ENCODE results near the gene MKRN2OS. TPM values are rescaled to one million over a fixed set of nuclear protein-coding genes. Genes with fewer than 3 reads are reported as not detected.

The MKRN2OS gene
- total RNA-seq, 3 donors from 2014 or later: 1.0 to 3.6 TPM; not detected in 1

DNA sequence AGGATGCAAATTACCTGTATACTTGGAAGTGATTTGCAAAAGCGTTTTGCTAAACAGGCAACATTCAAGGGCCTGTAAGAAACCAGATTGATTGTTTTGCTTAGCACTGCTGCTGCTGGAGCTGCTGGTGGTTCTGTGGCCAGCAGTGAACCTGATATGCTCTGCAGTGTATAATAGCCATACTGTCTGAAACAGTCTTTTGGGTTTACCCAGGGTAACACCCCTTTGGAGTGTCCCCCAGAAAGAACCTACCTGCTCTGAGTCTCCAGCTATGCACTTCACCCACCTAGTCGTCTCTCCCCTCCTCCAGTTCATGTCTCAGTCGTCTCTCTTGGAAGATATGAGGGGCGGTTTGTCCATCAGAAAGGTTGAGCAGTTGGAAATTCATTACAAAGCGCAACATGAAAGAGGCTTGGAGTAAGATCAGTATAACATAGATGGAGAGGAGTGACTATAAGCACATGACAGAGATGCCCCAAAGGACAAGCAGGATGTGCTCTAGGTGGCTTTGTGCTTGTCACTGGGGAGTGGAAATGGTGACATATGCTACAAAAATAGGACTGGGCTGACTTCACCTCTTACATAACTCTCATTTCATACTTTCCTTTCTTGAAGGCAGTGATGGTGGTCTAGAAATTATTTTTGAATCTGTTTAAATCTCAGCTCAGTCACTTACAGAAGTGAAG lies 15.3 kb upstream of the MKRN2OS start:
- Histone ChIP-seq H3K4me3 (no peak overlapping the region), H3K36me3 (no peaks in the 10 kb centered on the region), H3K27me3 (no peaks in the 10 kb centered on the region), H3K4me1 (peaks cover 0 to 7% of the 10 kb centered on the region in 2 donors), H3K27ac (no peak overlapping the region), H3K9me3 (peaks cover 0 to under 1% of the 10 kb centered on the region in 2 donors)
- intact Hi-C loops (cut with DNase I; ENCODE audit: low total_unique reads): no loop called here
- no peak for DNase-seq (ENCODE audit: low spot score in 2 of 2)
- TF ChIP-seq POLR2AphosphoS5 (IDR thresholded peaks at IDR 0.05) (no peak), POLR2A (IDR thresholded peaks at IDR 0.05) (no peak)
- TF ChIP-seq, protein P1, sequence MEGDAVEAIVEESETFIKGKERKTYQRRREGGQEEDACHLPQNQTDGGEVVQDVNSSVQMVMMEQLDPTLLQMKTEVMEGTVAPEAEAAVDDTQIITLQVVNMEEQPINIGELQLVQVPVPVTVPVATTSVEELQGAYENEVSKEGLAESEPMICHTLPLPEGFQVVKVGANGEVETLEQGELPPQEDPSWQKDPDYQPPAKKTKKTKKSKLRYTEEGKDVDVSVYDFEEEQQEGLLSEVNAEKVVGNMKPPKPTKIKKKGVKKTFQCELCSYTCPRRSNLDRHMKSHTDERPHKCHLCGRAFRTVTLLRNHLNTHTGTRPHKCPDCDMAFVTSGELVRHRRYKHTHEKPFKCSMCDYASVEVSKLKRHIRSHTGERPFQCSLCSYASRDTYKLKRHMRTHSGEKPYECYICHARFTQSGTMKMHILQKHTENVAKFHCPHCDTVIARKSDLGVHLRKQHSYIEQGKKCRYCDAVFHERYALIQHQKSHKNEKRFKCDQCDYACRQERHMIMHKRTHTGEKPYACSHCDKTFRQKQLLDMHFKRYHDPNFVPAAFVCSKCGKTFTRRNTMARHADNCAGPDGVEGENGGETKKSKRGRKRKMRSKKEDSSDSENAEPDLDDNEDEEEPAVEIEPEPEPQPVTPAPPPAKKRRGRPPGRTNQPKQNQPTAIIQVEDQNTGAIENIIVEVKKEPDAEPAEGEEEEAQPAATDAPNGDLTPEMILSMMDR (IDR thresholded peaks at IDR 0.05): no peak

DNA sequence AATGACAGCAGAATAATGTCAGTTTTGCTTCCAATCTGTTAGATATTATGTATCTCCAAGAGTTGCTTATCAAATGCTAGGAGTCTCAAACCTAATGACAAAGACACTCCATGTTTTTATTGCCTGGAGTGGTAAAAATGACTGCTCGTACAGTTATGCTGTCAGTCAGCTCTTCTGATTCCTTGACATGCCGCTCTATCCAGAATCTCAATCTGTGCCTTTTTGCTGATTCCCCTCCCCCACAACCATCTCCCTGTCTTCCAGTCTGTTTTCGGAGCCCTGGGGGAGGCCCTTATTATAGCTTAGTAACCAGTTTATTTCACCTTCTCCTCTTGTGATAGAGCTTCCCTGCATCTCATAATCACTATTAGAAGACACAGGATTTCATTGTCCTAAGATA lies 14.2 kb upstream of the MKRN2OS start:
- Histone ChIP-seq H3K4me1 (peaks cover 0 to 7% of the 10 kb centered on the region in 2 donors), H3K27ac (no peak overlapping the region), H3K36me3 (no peaks in the 10 kb centered on the region), H3K4me3 (no peak overlapping the region), H3K27me3 (no peaks in the 10 kb centered on the region), H3K9me3 (no peaks in the 10 kb centered on the region)
- intact Hi-C loops (cut with DNase I; ENCODE audit: low total_unique reads): loop anchor here (5.0 kb wide), 1 partner anchor 278 kb away; no protein-coding TSS in a partner anchor
- no peak for TF ChIP-seq POLR2AphosphoS5 (IDR thresholded peaks at IDR 0.05)
- TF ChIP-seq, protein P1 (IDR thresholded peaks at IDR 0.05): no peak
- TF ChIP-seq POLR2A (IDR thresholded peaks at IDR 0.05): no peak
- no peak for DNase-seq (ENCODE audit: low spot score in 2 of 2)

DNA sequence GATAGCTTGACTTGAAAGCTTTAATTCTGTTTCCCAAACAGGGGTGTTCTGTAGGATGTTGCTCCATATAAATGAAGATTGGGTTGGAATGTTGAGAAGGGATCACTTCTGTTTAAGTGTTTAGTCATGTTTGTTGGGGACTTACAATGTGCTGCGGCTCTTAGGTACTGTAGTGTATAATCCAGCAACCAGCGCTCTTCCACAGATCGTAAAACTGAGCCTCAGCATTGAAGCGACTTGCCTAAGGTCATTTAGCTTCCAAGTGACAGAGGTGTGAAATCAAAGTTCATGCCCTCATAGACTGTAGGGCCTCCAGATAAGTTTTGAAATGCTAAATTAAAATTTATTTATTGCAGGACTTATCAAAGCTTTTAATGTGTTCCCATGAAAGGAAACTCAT lies 13.4 kb upstream of the MKRN2OS start:
- peaks cover 0 to 7% of the 10 kb centered on the region in 2 donors for H3K27me3 ChIP-seq

DNA sequence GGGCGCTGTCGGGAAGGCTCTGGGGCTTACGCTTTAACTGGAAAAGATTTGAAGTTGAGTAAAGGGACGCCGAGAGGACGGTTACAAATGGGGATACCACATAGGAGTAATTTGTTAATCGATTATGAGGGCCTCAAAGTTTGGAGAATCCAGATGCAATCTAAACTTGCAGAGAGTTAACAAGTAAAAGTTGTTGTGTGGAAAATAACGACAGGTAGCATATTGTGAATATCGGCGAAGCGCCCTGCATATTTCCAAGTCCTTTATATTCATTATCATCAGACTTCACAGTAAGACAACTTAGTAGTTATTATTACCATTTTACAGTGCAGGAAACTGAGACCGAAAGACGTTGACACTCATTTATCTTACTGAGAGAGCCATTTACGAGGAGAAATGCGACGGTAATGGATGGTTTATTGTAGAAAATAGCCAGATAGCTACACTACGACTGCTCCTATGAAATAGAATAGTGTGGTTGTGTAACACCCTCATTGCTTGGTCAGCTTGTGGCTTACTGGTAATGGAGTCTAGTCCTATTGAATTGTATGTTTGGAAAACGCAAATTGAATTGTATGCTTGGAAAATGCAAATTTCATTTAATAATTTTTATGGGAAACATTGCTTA lies 12.3 kb upstream of the MKRN2OS start:
- Histone ChIP-seq H3K27me3 (peaks cover 0 to 10% of the 10 kb centered on the region in 2 donors), H3K36me3 (no peaks in the 10 kb centered on the region), H3K27ac (peak overlapping the region; percentile 91 to 93), H3K4me3 (peak overlapping the region; percentile 77 to 84 (median 77)), H3K4me1 (peaks cover 0 to 7% of the 10 kb centered on the region in 2 donors), H3K9me3 (no peaks in the 10 kb centered on the region)
- TF ChIP-seq, protein P1 (IDR thresholded peaks at IDR 0.05): no peak
- TF ChIP-seq POLR2A (IDR thresholded peaks at IDR 0.05): no peak
- no peak for TF ChIP-seq POLR2AphosphoS5 (IDR thresholded peaks at IDR 0.05)
- intact Hi-C loops (cut with DNase I; ENCODE audit: low total_unique reads): loop anchor here (5.0 kb wide), 1 partner anchor 280 kb away; no protein-coding TSS in a partner anchor
- no peak for DNase-seq (ENCODE audit: low spot score in 2 of 2)

More for the DNA sequence above, 13.4 kb upstream of the MKRN2OS start:
- intact Hi-C loops (cut with DNase I; ENCODE audit: low total_unique reads): loop anchor here (5.0 kb wide), 1 partner anchor 279 kb away; no protein-coding TSS in a partner anchor
- no peak overlapping the region for H3K27ac ChIP-seq
- no peak for DNase-seq (ENCODE audit: low spot score in 2 of 2)
- peaks cover 0 to 7% of the 10 kb centered on the region in 2 donors for H3K4me1 ChIP-seq
- TF ChIP-seq, protein P1 (IDR thresholded peaks at IDR 0.05): no peak
- no peak for TF ChIP-seq POLR2A (IDR thresholded peaks at IDR 0.05)
- no peak for TF ChIP-seq POLR2AphosphoS5 (IDR thresholded peaks at IDR 0.05)
- H3K4me3 ChIP-seq: peak overlapping the region in 1 of 3 donors; percentile 77
- no peaks in the 10 kb centered on the region for H3K9me3 ChIP-seq
- H3K36me3 ChIP-seq: no peaks in the 10 kb centered on the region

All from breast epithelium (tissue), 4 donors.